HepG2 (cell line): ENCODE results near the gene DNASE2. TPM values are rescaled to one million over a fixed set of nuclear protein-coding genes. Genes with fewer than 3 reads are reported as not detected.

Experiments
- BCL6 ChIP-seq: IDR thresholded peaks from 2 replicates; pipeline ENCODE4 v1.6.1; 2016; ENCODE audit warnings: missing genetic modification reagents, missing compliant biosample characterization
- CC2D1A ChIP-seq: sonication (generic); formaldehyde crosslinking; IDR thresholded peaks from 2 replicates; pipeline ENCODE4 v1.8.1; 2023; ENCODE audit warnings: mild to moderate bottlenecking, missing genetic modification reagents
- ELF4 ChIP-seq: sonication (generic); formaldehyde crosslinking; IDR thresholded peaks from 2 replicates; pipeline ENCODE4 v1.5.0; 2020; ENCODE audit warnings: missing genetic modification reagents, mild to moderate bottlenecking, moderate library complexity, borderline replicate concordance
- HNRNPH1 ChIP-seq: fragments of 200-400 bp; formaldehyde crosslinking; optimal IDR thresholded peaks from 2 replicates; pipeline ENCODE3; 2017; ENCODE audit warnings: mild to moderate bottlenecking, low read depth, low read length
- MYC ChIP-seq: sonication (generic); formaldehyde crosslinking; IDR thresholded peaks from 2 replicates; pipeline ENCODE4 v1.9.0; 2021; ENCODE audit warnings: missing genetic modification reagents, borderline replicate concordance
- PAX8 ChIP-seq: sonication (generic); formaldehyde crosslinking; IDR thresholded peaks from 2 replicates; pipeline ENCODE4 v1.8.0; 2022; ENCODE audit warnings: mild to moderate bottlenecking, missing genetic modification reagents, borderline replicate concordance
- POLR2AphosphoS5 ChIP-seq: IDR thresholded peaks from 2 replicates; pipeline ENCODE4 v1.6.1; 2012; ENCODE audit warnings: low read depth, low read length
- RARG ChIP-seq: sonication (generic); formaldehyde crosslinking; IDR thresholded peaks from 2 replicates; pipeline ENCODE4 v1.4.0; 2020; ENCODE audit warnings: low read depth, mild to moderate bottlenecking, missing genetic modification reagents
- TBL1XR1 ChIP-seq: fragments of 150-350 bp; IDR thresholded peaks from 2 replicates; pipeline ENCODE4 v1.6.1; 2014; ENCODE audit warnings: borderline replicate concordance, low read length; ENCODE audit not compliant: partially characterized antibody
- TCF7 ChIP-seq: sonication (generic); IDR thresholded peaks from 2 replicates; pipeline ENCODE4 v1.6.1; 2016; ENCODE audit warnings: antibody characterized with exemption, low read depth
- ZFP62 ChIP-seq: sonication (generic); formaldehyde crosslinking; IDR thresholded peaks from 2 replicates; pipeline ENCODE4 v1.4.0; 2020; ENCODE audit warnings: missing genetic modification reagents
- ZNF546 ChIP-seq: sonication (generic); formaldehyde crosslinking; conservative IDR thresholded peaks from 2 replicates; pipeline ENCODE4 v1.8.1; 2023; ENCODE audit warnings: mild to moderate bottlenecking, missing genetic modification reagents
- ZNF746 ChIP-seq: sonication (generic); formaldehyde crosslinking; IDR thresholded peaks from 2 replicates; pipeline ENCODE4 v1.8.0; 2022; ENCODE audit warnings: mild to moderate bottlenecking, missing genetic modification reagents
- ZNF839 ChIP-seq: sonication (generic); formaldehyde crosslinking; IDR thresholded peaks from 2 replicates; pipeline ENCODE4 v1.4.0; 2020; ENCODE audit warnings: missing genetic modification reagents, mild to moderate bottlenecking, borderline replicate concordance
- polyA plus RNA-seq, 8 experiments: library from polyadenylated mRNA; depleted of rRNA in 3 of 8; stranded (reverse) in 7 of 8; unstranded in 1 of 8; fragments of >200 nt; fragmentation: Illumina TruSeq in 4 of 8; extraction: Trizol in 4 of 8; gene quantifications; 2 replicates each; pipeline versions ENCODE4 v1.2.1 to v1.2.3, GENCODE V29; 2011 to 2016; ENCODE audit warnings: low read depth in 4 of 8, missing spikeins in 1 of 8, mixed read lengths in 1 of 8; ENCODE audit not compliant: insufficient read depth in 1 of 8
- total RNA-seq, 5 experiments: library from RNA; depleted of rRNA; stranded (reverse); fragments of >200 nt; fragmentation: Illumina TruSeq; extraction: Trizol; gene quantifications; 2 replicates each; pipeline ENCODE4 v1.2.3, GENCODE V29; 2016; ENCODE audit warnings: low read depth in 1 of 5
- TF ChIP-seq, protein P1 (sequence below): sonication (generic); formaldehyde crosslinking; IDR thresholded peaks from 2 replicates; pipeline ENCODE4 v1.4.0; 2020; ENCODE audit warnings: missing genetic modification reagents
- TF ChIP-seq, protein P2 (sequence below): sonication (generic); IDR thresholded peaks from 2 replicates; pipeline ENCODE4 v1.6.1; 2016; ENCODE audit warnings: low read depth, borderline replicate concordance
- TF ChIP-seq, protein P3 (sequence below): sonication (generic); formaldehyde crosslinking; IDR thresholded peaks from 2 replicates; pipeline ENCODE4 v1.4.0; 2020; ENCODE audit warnings: missing genetic modification reagents
- TF ChIP-seq, protein P4 (sequence below): sonication (generic); formaldehyde crosslinking; IDR thresholded peaks from 2 replicates; pipeline ENCODE4 v1.4.0; 2020; ENCODE audit warnings: missing genetic modification reagents
- TF ChIP-seq, protein P5 (sequence below): sonication (generic); formaldehyde crosslinking; IDR thresholded peaks from 2 replicates; pipeline ENCODE4; 2020; ENCODE audit warnings: missing genetic modification reagents, mild to moderate bottlenecking, borderline replicate concordance

DNASE2 gene
- total and polyA plus RNA-seq, 2 of the 13 experiments (the other 11 are each of a cell fraction or from before 2014, with no cell fraction given), result 7.5 to 16.2 TPM

DNA sequence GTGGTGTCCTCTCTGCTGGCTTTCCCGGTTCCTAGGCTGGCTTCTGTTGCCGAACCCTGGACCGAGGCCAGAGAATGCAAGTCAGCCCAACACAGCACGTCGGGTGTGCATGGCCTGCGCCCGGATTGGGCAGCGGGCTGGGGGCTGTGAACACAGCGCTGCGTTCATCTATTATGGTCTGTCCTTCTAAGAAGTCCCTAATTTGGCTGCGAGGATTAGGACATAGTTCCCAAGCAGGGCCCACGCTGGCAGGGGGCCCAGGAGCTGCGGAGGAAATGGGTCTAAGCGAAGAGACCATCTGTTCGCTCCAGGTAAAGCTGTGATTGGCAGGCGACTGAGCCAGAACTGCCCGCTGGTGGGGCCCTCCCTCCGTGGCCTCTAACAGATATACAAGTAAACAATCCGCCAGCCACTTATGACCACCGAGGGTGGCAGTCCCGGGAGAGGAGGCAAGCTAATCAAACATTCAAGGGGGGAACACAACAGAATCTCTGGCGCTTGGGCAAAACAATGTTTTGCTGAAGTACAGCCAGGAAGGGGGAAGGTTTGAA, 31.8 kb upstream of the DNASE2 start (continued):
- TF ChIP-seq, protein P1, sequence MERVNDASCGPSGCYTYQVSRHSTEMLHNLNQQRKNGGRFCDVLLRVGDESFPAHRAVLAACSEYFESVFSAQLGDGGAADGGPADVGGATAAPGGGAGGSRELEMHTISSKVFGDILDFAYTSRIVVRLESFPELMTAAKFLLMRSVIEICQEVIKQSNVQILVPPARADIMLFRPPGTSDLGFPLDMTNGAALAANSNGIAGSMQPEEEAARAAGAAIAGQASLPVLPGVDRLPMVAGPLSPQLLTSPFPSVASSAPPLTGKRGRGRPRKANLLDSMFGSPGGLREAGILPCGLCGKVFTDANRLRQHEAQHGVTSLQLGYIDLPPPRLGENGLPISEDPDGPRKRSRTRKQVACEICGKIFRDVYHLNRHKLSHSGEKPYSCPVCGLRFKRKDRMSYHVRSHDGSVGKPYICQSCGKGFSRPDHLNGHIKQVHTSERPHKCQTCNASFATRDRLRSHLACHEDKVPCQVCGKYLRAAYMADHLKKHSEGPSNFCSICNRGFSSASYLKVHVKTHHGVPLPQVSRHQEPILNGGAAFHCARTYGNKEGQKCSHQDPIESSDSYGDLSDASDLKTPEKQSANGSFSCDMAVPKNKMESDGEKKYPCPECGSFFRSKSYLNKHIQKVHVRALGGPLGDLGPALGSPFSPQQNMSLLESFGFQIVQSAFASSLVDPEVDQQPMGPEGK (CRISPR knock-in tag), result peak; percentile 55; the same call in 1 of the 2 replicates
- no peak for TF ChIP-seq ZNF546
- no peak for TF ChIP-seq TCF7
- TF ChIP-seq, protein P2, sequence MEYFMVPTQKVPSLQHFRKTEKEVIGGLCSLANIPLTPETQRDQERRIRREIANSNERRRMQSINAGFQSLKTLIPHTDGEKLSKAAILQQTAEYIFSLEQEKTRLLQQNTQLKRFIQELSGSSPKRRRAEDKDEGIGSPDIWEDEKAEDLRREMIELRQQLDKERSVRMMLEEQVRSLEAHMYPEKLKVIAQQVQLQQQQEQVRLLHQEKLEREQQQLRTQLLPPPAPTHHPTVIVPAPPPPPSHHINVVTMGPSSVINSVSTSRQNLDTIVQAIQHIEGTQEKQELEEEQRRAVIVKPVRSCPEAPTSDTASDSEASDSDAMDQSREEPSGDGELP, result peak; percentile 45; the same call in 1 of the 2 replicates
- no peak for TF ChIP-seq RARG (CRISPR knock-in tag)
- TF ChIP-seq ZNF746 (CRISPR knock-in tag), result no peak
- TF ChIP-seq ELF4 (CRISPR knock-in tag), result no peak
- TF ChIP-seq BCL6 (CRISPR knock-in tag), result peak; percentile 45; the same call in 1 of the 2 replicates
- TF ChIP-seq CC2D1A, result no peak
- TF ChIP-seq MYC (CRISPR knock-in tag), result peak; percentile 51; the same call in 1 of the 2 replicates
- TF ChIP-seq TBL1XR1, result peak; percentile 30
- TF ChIP-seq ZNF839 (CRISPR knock-in tag), result no peak
- TF ChIP-seq, protein P3, sequence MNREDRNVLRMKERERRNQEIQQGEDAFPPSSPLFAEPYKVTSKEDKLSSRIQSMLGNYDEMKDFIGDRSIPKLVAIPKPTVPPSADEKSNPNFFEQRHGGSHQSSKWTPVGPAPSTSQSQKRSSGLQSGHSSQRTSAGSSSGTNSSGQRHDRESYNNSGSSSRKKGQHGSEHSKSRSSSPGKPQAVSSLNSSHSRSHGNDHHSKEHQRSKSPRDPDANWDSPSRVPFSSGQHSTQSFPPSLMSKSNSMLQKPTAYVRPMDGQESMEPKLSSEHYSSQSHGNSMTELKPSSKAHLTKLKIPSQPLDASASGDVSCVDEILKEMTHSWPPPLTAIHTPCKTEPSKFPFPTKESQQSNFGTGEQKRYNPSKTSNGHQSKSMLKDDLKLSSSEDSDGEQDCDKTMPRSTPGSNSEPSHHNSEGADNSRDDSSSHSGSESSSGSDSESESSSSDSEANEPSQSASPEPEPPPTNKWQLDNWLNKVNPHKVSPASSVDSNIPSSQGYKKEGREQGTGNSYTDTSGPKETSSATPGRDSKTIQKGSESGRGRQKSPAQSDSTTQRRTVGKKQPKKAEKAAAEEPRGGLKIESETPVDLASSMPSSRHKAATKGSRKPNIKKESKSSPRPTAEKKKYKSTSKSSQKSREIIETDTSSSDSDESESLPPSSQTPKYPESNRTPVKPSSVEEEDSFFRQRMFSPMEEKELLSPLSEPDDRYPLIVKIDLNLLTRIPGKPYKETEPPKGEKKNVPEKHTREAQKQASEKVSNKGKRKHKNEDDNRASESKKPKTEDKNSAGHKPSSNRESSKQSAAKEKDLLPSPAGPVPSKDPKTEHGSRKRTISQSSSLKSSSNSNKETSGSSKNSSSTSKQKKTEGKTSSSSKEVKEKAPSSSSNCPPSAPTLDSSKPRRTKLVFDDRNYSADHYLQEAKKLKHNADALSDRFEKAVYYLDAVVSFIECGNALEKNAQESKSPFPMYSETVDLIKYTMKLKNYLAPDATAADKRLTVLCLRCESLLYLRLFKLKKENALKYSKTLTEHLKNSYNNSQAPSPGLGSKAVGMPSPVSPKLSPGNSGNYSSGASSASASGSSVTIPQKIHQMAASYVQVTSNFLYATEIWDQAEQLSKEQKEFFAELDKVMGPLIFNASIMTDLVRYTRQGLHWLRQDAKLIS, result no peak
- TF ChIP-seq, protein P4, sequence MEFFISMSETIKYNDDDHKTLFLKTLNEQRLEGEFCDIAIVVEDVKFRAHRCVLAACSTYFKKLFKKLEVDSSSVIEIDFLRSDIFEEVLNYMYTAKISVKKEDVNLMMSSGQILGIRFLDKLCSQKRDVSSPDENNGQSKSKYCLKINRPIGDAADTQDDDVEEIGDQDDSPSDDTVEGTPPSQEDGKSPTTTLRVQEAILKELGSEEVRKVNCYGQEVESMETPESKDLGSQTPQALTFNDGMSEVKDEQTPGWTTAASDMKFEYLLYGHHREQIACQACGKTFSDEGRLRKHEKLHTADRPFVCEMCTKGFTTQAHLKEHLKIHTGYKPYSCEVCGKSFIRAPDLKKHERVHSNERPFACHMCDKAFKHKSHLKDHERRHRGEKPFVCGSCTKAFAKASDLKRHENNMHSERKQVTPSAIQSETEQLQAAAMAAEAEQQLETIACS (CRISPR knock-in tag), result no peak
- no peak for TF ChIP-seq HNRNPH1
- TF ChIP-seq PAX8 (CRISPR knock-in tag), result no peak
- TF ChIP-seq ZFP62, result no peak
- 0 out of 2 replicates have a peak, but pooled peaks have one; percentile 35 for TF ChIP-seq POLR2AphosphoS5
- TF ChIP-seq, protein P5, sequence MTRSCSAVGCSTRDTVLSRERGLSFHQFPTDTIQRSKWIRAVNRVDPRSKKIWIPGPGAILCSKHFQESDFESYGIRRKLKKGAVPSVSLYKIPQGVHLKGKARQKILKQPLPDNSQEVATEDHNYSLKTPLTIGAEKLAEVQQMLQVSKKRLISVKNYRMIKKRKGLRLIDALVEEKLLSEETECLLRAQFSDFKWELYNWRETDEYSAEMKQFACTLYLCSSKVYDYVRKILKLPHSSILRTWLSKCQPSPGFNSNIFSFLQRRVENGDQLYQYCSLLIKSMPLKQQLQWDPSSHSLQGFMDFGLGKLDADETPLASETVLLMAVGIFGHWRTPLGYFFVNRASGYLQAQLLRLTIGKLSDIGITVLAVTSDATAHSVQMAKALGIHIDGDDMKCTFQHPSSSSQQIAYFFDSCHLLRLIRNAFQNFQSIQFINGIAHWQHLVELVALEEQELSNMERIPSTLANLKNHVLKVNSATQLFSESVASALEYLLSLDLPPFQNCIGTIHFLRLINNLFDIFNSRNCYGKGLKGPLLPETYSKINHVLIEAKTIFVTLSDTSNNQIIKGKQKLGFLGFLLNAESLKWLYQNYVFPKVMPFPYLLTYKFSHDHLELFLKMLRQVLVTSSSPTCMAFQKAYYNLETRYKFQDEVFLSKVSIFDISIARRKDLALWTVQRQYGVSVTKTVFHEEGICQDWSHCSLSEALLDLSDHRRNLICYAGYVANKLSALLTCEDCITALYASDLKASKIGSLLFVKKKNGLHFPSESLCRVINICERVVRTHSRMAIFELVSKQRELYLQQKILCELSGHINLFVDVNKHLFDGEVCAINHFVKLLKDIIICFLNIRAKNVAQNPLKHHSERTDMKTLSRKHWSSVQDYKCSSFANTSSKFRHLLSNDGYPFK (CRISPR knock-in tag), result no peak
